Suprapubic skin (tissue), 3 donors: Measurements from ENCODE around the gene HHEX.

Experiments
- EP300 ChIP-seq: sonication (generic); formaldehyde crosslinking; IDR thresholded peaks from one replicate; pipeline ENCODE4 v1.6.1; 2017; ENCODE audit warnings: antibody characterized with exemption
- POLR2A ChIP-seq, 2 donors: fragments of 450-650 bp; IDR thresholded peaks; one replicate each; pipeline ENCODE4 v1.6.1; 2017; ENCODE audit warnings: antibody characterized with exemption in 2 of 2, mild to moderate bottlenecking in 2 of 2, moderate library complexity in 2 of 2
- TF ChIP-seq, protein P1 (sequence below), 2 donors: fragments of 200-600 bp in 1 of 2; fragments of 450-650 bp in 1 of 2; sonication (generic) in 1 of 2; IDR thresholded peaks; one replicate each; pipeline ENCODE4 v1.5.1; 2016 to 2019; ENCODE audit warnings: antibody characterized with exemption in 2 of 2, mild to moderate bottlenecking in 1 of 2, moderate library complexity in 1 of 2

DNA sequence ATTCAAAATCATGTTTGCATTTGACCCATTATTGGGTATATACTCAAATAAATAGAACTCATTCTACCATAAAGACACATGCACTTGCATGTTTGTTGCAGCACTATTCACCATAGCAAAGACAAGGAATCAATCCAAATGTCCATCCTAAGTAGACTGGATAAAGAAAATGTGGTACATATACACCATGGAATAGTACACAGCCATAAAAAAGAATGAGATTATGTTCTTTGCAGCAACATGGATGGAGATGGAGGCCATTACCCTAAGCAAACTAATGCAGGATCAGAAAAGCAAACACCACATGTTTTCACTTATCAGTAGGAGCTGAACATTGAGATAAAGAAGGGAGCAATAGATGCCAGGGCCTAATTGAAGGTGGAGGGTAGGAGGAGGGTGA, 12.0 kb upstream of the HHEX start:
- TF ChIP-seq, protein P1, sequence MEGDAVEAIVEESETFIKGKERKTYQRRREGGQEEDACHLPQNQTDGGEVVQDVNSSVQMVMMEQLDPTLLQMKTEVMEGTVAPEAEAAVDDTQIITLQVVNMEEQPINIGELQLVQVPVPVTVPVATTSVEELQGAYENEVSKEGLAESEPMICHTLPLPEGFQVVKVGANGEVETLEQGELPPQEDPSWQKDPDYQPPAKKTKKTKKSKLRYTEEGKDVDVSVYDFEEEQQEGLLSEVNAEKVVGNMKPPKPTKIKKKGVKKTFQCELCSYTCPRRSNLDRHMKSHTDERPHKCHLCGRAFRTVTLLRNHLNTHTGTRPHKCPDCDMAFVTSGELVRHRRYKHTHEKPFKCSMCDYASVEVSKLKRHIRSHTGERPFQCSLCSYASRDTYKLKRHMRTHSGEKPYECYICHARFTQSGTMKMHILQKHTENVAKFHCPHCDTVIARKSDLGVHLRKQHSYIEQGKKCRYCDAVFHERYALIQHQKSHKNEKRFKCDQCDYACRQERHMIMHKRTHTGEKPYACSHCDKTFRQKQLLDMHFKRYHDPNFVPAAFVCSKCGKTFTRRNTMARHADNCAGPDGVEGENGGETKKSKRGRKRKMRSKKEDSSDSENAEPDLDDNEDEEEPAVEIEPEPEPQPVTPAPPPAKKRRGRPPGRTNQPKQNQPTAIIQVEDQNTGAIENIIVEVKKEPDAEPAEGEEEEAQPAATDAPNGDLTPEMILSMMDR (IDR thresholded peaks at IDR 0.05) = no peak
- TF ChIP-seq POLR2A (IDR thresholded peaks at IDR 0.05) (no peak), EP300 (no peak)
